HG03095 (cell line): ENCODE data around the gene NAXD.
A peak's percentile ranks its signal among the peaks of the same experiment; 100 is the strongest.

Experiments
- ATAC-seq: cut with Tn5 transposase; IDR thresholded peaks from one replicate; pipeline ENCODE4 v1.9.1; 2021; ENCODE audit warnings: moderate library complexity; ENCODE audit not compliant: unreplicated experiment

The NAXD gene

GRCh38 chr13:110643324-110643723 lies 28.0 kb downstream of the NAXD start:
- no peak for ATAC-seq

- ATAC-seq, result no peak
These were observed 28.6 kb downstream of the NAXD start for GRCh38 chr13:110643768-110644421.

GRCh38 chr13:110644892-110645521 lies 29.7 kb downstream of the NAXD start:
- ATAC-seq, result peak; percentile 59

DNA sequence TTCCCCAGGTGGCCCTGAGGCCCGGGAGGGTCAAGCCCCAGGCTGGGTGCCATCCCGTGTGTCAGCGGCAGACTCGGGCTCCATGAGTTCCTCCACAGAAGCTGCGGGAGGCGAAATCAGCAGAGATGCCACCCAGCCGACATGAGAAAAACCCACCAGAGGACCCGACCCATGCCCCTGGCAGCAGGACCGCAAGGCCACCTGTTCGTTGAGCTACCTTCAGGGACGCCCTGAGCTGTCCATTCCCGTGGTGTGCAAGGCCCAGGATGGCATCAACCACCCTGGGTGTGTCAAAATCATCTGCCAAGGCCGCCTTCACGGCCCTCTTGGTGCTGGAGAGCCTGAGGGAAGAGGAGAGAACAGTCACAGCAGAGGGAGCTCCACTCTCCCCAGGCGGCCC lies 30.4 kb downstream of the NAXD start:
- no peak for ATAC-seq

GRCh38 chr13:110646442-110647364 lies 31.4 kb downstream of the NAXD start:
- no peak for ATAC-seq

DNA sequence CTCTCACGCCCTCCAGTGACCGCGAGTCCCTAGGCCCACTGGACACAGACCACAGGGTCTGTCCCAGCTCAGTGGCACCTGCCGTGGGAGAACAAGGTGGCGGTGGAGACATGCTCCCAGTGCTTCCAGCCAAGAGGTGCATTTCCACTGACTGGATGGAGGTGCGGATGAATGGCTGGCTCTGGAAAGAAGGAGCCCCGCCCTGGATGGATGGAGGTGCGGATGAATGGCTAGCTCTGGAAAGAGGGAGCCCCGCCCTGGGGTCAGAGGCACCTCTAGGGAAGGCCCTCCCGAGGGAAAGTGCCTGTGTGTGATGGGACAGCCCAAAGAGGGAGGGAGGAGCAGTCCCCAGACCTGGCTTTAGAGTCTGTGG lies 32.0 kb downstream of the NAXD start:
- no peak for ATAC-seq

DNA sequence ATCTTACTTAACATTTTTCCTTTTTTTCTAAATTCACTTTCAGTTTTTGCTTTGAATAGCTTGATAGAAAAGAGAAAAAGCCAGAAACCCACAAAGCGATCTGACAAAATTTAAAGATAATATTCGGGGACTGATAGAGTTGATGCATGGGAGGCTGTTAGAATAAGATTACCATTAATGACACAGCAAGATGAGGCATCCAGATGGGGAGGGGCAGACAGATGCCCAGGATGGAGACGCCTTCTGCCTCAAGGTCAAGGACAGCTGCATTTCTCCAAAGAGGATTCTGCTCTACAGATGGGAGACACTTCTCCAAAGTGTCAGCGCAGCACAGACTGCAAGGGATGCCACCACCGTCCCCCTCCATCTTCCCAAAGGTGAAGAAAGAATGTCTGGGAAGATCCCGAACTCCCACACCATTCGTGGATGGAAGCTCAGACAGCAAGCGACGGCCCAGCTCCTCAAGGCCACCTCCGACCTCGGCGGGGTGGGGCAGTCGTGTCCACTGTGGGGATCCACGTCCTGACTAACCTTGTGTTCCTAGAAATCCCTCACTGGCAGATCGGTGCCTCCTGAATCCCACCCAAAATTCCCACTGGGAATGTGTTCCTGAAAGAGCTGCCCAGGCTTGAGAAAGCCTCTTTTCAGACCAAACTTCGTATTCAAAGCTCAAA lies 32.9 kb downstream of the NAXD start:
- ATAC-seq, result no peak

DNA sequence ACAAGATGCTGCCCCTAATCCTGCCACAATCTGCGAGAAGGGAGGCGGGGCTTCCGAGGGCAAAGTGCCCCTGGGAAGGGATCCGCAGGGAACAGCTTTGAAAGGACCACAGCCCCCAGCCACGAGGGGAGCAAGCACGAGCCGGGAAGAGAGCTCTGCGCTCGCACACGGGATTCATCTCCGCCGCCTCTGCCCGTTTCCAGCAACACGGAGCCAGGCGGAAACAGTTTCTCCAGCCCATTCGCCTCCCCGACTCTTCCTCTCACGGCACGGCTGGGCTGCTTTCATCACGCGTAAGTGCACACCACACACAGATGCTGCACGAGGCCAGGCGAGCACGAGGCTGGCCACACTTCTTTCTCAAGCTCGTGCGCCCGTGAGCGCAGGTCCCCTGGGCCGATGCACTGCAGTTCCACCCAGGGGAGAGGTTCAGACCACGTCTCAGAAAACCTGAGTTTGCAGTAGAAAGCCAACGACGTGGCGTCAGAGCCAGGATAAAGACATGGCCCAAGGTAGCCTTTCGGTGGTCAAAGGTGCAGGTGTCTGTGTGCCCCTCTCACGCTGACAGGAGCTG lies 33.6 kb downstream of the NAXD start:
- ATAC-seq, result no peak

GRCh38 chr13:110649551-110649950 lies 34.2 kb downstream of the NAXD start:
- ATAC-seq, result no peak

DNA sequence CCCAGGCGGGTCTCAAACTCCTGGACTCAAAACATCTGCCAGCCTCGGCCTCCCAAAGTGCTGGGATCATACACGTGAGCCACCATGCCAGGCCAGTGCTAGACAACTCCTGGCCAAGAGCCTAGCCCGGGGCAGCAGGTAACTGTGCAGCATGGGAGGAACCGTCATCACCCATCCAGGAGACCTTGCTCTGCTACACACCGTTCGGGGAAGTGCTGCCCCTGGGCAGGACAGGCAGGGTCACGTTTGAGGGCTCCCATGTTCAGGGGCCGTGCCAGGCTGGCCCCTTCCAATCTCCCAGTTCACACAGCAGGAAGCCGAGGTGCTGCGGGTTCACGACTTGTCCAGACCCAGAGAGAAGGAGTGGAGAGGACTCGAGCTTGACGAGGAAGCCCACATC lies 35.1 kb downstream of the NAXD start:
- ATAC-seq, result no peak

- ATAC-seq, result no peak
These were observed 35.9 kb downstream of the NAXD start for GRCh38 chr13:110651271-110651670.

- no peak for ATAC-seq
These were observed 36.4 kb downstream of the NAXD start for GRCh38 chr13:110651726-110652230.

GRCh38 chr13:110652231-110652730 lies 36.9 kb downstream of the NAXD start:
- ATAC-seq, result no peak

- ATAC-seq, result no peak
These were observed 37.4 kb downstream of the NAXD start for GRCh38 chr13:110652764-110653163.

GRCh38 chr13:110653271-110653670 lies 37.9 kb downstream of the NAXD start:
- ATAC-seq, result no peak

DNA sequence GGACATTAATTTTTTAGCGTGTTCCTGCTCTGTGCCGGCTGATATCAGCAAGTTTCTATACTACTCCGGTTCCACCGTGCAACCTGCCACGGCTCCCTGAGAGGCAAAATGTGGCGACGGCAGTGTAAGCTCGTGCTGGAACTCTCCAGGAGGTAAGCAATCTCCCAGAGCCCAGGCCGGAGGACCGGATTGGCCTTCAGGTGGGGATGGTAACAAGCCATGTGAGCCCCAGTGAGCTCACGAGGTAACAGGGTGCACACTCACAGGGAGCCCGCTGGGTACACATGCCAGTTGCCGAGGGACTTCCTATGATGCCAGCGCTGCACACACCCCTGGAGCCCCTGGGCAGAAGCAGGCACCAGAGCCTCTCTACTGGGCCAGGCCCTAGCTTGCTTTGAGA lies 38.5 kb downstream of the NAXD start:
- no peak for ATAC-seq

DNA sequence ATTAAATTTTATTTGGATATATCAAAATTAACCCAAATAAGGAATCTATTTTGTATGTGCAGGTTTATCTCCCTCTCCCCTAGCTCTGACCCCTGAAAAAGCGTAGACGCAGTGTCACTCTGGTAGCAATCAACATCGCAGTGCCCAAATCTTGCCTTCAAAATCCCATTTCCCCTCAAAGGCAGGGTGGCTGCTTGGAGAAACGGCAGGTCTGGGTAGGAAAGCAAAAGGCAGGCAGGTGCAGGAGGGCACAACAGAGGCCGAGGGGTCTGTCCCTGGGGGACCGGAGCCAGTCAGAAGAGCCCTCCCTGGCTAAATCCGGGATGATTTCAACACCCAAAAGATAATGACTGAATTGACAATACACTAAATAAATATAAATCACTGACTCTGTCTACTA lies 41.9 kb downstream of the NAXD start:
- ATAC-seq, result no peak

DNA sequence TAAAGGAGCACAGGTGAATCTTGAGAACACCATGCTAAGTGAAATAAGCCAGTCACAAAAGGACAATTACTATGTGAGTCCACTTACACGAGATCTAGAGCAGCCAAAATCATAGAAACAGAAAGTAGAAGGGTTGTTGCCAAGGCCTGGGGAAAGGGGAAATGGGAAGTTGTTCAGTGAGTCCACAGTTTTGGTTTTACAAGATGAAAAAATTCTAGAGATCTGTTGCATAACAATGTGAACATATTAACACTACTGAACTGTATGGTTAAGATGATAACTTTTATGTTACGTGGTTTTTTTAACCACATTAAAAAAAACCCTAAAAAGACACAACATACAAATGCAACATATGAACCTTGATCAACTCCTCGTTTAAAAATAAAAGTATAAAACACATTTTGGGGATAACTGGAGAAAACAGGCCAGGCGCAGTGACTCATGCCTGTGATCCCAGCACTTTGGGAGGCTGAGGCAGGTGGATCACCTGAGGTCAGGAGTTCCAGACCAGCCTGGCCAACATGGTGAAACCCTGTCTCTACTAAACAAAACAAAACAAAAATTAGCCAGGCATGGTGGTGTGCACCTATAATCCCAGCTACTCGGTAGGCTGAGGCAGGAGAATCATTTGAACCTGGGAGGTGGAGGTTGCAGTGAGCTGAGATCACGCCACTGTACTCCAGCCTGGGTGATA lies 43.0 kb downstream of the NAXD start:
- ATAC-seq, result peak; percentile 93

DNA sequence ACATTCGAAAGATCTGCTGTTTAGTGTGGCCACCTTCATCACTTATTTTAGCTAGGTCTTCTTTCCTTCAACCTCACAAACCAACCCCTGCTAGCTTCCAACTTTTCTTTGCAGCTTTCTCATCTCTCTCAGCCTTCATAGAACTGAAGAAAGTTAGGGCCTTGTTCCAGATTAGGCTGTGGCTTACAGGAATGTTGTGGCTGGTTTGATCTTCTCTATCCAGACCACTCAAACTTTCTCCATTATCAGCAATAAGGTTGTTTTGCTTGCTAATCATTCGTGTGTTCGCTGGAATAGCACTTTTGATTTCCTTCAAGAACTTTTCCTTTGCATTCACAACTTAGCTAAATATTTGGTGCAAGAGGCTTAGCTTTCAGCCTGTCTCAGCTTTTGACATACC lies 45.9 kb downstream of the NAXD start:
- ATAC-seq, result no peak

DNA sequence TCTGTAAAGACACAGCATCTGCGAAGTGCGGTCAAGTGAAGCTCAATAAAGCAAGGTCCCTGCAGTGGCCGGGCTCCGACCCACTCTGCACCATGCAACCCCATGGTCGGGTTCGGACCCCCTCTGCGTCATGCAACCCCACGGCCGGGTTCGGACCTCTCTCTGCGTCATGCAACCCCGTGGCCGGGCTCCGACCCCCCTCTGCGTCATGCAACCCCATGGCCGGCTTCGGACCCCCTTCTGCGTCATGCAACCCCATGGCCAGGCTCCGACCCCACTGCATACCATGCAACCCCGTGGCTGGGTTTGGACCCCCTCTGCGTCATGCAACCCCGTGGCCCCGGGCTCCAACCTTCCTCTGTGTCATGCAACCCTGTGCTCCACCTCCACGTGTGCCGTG lies 46.7 kb downstream of the NAXD start:
- ATAC-seq, result no peak
